OCI-M1 (cell line): ENCODE data around the gene PTGES3.
"Not testable (repeated sequence)": the region's sequence is repeated elsewhere in the genome, so short reads cannot be mapped to it uniquely, and the experiment has no call there.

ENCODE experiments used
- DNase-seq: peaks from one replicate; lab custom pipeline; 2025; lab: John Stamatoyannopoulos, UW

PTGES3 gene

GRCh38 chr12:56688129-56688845 is at the start of gene PTGES3:
Gene PTGES3 (minus strand): TSS chr12:56688284. CDS start chr12:56687999, 285 bp downstream.
- peak; percentile 99 for DNase-seq

GRCh38 chr12:56728139-56728861 is 40.2 kb upstream of the PTGES3 start:
- DNase-seq, result no peak

GRCh38 chr12:56726196-56726675 is 38.2 kb upstream of the PTGES3 start:
- not testable (repeated sequence) for DNase-seq

DNA sequence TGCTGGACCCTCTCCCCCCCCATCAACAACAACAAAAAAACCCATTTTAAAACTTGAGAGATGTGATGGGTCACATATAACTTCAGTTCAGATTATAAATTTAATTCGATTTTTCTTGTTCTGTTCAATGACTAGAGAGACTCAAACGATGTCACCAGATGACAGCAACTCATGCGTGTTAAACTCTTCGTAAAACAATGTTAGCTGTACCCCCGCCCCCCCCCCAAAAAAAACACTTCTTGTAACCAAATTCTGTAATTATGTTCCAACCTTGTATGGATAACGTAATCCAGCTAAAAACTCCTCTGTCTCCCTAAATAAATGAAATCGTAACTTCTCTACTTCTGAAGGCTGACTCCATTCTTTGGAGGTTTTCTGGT is 37.6 kb upstream of the PTGES3 start:
- DNase-seq, result peak; percentile 60

GRCh38 chr12:56724972-56725722 is 37.1 kb upstream of the PTGES3 start, which contains the start of gene NACA:
Gene NACA (minus strand): TSS chr12:56725299. CDS start chr12:56724521, 778 bp downstream.
- DNase-seq, result peak; percentile 99

GRCh38 chr12:56724701-56724971 is 36.6 kb upstream of the PTGES3 start:
- peak; percentile 50 for DNase-seq

DNA sequence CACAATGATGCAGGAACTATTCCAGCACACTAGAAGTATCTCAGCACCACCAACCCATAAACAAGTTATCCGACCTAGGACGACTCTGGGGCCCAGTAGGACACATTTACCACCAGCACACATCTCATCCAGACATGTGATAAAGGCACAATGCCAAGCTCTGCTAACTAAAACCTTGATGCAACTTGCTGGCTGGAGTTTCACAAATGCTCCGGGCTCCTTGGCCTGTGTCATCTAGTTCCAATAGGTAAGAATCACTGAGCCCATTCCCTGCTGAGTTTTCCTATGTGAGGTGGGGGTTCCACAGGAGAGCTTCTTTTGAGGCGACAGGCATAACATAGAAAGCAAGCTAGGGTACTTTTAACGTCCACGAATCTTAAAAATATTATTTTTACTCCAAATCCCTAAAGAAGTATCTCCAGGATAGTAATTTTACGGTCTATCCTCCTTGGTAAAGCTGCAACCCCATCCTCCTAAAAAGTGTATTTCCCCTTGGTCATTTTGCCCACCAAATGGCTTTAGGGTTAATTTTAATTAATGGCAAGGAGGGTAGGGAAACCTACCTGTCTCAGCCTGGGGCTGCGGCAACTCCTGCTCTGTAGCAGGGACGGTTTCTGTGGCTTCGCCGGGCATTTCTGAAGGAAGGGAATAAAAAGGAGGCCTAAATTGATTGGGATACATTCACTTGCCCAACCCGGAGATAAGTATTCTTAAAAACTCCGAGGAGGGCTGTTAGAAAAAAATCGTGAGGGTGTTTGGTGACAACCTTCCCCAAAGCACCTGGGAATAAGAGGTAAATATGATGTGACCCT is 36.0 kb upstream of the PTGES3 start:
- DNase-seq, result peak; percentile 68

GRCh38 chr12:56723352-56723751 is 35.3 kb upstream of the PTGES3 start:
- DNase-seq, result no peak

GRCh38 chr12:56722832-56723231 is 34.7 kb upstream of the PTGES3 start:
- no peak for DNase-seq

GRCh38 chr12:56721721-56722120 is 33.6 kb upstream of the PTGES3 start:
- DNase-seq, result no peak

DNA sequence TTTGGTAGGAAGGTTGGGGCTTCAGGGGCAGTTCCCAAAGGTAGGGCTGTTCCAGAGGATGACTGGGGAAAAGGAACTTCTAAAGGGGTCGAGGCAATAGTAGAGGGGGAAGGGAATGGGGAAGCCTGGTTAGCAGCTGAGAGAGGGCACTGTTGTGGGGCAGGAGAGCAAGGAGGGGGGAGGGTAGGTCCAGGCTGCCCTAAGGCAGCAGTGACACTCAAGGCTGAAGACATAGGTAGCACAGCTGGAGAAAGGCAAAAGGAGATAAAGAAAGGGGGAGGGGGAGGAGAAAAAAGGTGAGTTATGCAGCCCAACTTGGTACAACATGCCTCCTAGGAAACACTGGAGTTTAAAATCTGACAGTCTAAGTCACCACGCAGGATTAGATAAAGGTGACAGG is 33.1 kb upstream of the PTGES3 start:
- peak; percentile 36 for DNase-seq

GRCh38 chr12:56720731-56721151 is 32.7 kb upstream of the PTGES3 start:
- DNase-seq, result peak; percentile 36

DNA sequence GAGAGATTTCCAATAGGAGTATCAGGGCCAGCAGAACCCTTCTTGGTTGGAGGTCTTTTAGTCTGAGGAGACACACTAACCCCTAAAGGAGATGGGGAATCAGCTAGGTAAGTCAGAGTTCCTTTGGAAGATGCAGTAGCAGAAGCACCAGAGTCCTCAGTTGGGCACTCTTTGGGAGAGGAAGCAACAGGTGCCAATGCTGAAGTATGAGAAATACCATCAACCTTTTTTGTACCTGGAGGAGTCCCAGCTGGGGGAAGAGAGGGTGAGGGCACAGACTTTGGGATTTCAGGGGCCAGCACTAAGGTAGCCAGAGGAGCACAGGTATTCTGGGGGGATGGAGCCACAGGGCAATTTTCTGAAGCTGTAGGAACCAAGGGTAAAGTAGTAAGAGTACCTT is 31.0 kb upstream of the PTGES3 start:
- DNase-seq, result no peak

DNA sequence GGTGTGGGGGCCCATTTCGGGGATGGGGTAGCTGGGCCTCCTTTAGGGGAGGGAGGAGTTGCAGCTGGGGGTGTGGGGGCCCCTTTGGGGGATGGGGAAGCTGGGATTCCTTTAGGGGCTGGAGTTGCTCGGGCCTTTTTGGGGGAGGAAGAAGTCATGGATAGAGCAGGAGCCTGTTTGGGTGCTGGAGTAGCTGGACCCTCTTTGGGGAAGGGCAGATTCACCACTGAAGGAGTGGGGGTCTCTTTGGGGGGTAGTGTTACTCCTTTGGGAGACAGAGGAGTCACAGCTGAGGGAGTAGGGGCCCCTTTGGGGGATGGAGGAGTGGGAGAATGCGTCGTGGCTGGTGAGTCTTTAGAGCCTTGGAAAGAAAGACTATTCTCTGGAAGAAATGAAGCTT is 30.6 kb upstream of the PTGES3 start:
- DNase-seq, result no peak

DNA sequence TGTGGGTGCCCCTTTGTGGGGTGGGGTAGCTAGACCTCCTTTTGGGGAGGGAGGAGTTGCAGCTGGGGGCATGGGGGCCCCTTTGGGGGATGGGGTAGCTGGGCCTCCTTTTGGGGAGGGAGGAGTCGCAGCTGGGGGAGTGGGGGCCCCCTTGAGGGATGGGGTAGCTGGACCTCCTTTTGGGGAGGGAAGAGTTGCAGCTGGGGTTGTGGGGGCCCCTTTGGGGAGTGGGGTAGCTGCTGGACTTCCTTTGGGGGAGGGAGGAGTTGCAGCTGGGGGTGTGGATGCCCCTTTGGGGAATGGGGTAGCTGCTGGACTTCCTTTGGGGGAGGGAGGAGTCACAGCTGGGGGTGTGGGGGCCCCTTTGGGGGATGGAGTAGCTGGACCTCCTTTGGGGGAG is 30.1 kb upstream of the PTGES3 start:
- DNase-seq, result no peak

DNA sequence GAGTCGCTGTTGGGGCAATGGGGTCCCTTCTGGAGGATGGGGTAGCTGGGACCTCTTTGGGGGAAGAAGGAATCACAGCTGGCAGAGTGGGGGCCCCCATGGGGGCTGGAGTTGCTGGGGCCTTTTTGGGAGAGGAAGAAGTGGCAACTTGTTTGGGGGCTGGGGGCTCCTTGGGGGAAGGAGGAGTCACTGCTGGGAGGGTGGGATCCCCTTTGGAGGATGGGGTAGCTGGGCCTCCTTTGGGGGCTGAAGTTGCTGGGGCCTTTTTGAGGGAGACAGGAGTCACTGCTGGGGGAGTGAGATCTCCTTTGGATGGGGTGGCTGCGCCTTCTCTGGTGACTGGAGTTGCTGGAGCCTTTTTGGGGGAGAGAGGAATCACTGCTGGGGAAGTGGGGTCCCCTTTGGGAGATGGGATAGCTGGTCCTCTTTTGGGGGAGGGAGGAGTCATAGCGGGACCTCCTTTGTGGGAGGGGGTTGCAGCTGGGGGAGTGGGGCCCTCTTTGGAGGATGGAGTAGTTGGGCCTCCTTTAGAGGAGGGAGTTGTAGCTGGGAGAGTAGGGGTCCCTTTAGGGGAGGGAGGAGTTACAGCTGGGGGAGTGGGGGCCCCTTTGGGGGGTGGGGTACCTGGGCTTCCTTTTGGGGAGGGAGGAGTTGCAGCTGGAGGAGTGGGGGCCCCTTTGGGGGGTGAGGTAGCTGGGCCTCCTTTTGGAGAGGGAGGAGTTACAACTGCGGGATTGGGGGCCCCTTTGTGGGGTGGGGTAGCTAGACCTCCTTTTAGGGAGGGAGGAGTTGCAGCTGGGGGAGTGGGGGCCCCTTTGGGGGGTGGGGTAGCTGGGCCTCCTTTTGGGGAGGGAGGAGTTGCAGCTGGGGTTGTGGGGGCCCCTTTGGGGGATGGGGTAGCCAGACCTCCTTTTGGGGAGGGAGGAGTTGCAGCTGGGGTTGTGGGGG is 29.1 kb upstream of the PTGES3 start:
- no peak for DNase-seq

GRCh38 chr12:56716458-56716857 is 28.4 kb upstream of the PTGES3 start:
- DNase-seq, result no peak

DNA sequence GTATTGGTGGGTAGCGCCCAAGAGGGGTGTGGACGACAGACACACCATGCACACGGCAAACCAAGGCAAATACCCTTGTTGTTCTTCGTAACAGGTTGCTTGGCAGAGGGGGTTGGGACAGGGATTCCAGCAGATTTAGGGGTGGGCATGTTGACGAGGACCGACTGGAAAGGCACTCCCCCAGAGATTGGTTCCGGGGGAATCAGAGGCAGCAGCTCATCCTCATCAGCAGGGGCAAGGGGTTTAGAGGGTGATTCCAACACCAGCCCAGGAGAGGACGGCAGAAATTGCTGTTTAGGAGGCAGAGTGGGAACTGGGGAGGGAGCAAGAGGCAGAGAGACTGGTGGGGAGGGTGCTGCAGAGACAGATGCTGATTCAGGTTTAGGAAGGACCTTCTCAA is 27.7 kb upstream of the PTGES3 start:
- no peak for DNase-seq

GRCh38 chr12:56714431-56714929 is 26.4 kb upstream of the PTGES3 start:
- DNase-seq, result no peak

- no peak for DNase-seq
Measured at GRCh38 chr12:56713345-56713744, 25.3 kb upstream of the PTGES3 start.
